NT2/D1 (cell line): Measurements from ENCODE around the gene MPPE1.

ENCODE experiments used
- SUZ12 ChIP-seq: IDR thresholded peaks from 2 replicates; pipeline ENCODE4 v1.6.1; 2011; ENCODE audit not compliant: insufficient read length, insufficient read depth; ENCODE audit errors: extremely low read depth
- YY1 ChIP-seq: IDR thresholded peaks from 2 replicates; pipeline ENCODE4 v1.6.1; 2011; ENCODE audit not compliant: insufficient read length, insufficient read depth

GRCh38 chr18:11884396-11885030, 23.6 kb downstream of the MPPE1 start:
- TF ChIP-seq SUZ12 (no peak), YY1 (no peak)
